Small intestine (tissue), 7 donors: ENCODE data around the gene RNF169. TPM values are rescaled to one million over a fixed set of nuclear protein-coding genes. Genes with fewer than 3 reads are reported as not detected.
A peak's percentile ranks its signal among the peaks of the same experiment; 100 is the strongest.

Source experiments
- DNase-seq, 2 donors: peaks; one replicate each; pipeline versions ENCODE4 v3.0.0 to v3.0.0-alpha.2; 2013
- FAIRE-seq: peaks from 2 replicates; lab custom pipeline; 2012; peaks lifted over from hg19 to GRCh38; lab: Jason Lieb, UNC
- H3K27ac ChIP-seq, 3 donors: one replicate each; pipeline ENCODE4 v1.5.1; 2013; ENCODE audit warnings: low read length in 2 of 3, mild to moderate bottlenecking in 2 of 3, control low read depth in 1 of 3, inconsistent platforms in 1 of 3, low read depth in 1 of 3, moderate library complexity in 1 of 3
- H3K27me3 ChIP-seq, 3 donors: one replicate each; pipeline ENCODE4 v1.6.1; 2013; ENCODE audit warnings: low read length in 3 of 3, inconsistent platforms in 1 of 3; ENCODE audit not compliant: control insufficient read depth in 3 of 3, insufficient read depth in 3 of 3
- H3K36me3 ChIP-seq, 3 donors: one replicate each; pipeline ENCODE4 v1.6.1; 2013; ENCODE audit warnings: low read length in 3 of 3, inconsistent platforms in 1 of 3, low read depth in 1 of 3, mild to moderate bottlenecking in 1 of 3, moderate library complexity in 1 of 3; ENCODE audit not compliant: control insufficient read depth in 3 of 3, insufficient read depth in 2 of 3
- H3K4me1 ChIP-seq, 3 donors: one replicate each; pipeline ENCODE4 v1.6.1; 2013; ENCODE audit warnings: low read length in 2 of 3, inconsistent platforms in 1 of 3, low read depth in 1 of 3, mild to moderate bottlenecking in 1 of 3, moderate library complexity in 1 of 3; ENCODE audit not compliant: control insufficient read depth in 3 of 3, insufficient read depth in 2 of 3
- H3K4me3 ChIP-seq, 3 donors: one replicate each; pipeline ENCODE4 v1.5.1; 2013; ENCODE audit warnings: low read length in 3 of 3, control low read depth in 1 of 3, inconsistent platforms in 1 of 3, low read depth in 1 of 3, mild to moderate bottlenecking in 1 of 3, moderate library complexity in 1 of 3
- H3K9me3 ChIP-seq, 2 donors: one replicate each; pipeline ENCODE4 v1.6.1; 2013; ENCODE audit warnings: low read depth in 1 of 2, low read length in 1 of 2; ENCODE audit not compliant: control insufficient read depth in 2 of 2, insufficient read depth in 1 of 2
- WGBS, 3 donors: extraction: QIAGEN DNeasy Blood & Tissue Kit; methylation state at CpG; one replicate each; pipeline ENCODE4 v1.1.7; 2013; 5-methylcytosine and 5-hydroxymethylcytosine counted together
- polyA plus RNA-seq, 4 donors: library from polyadenylated mRNA; stranded (reverse) in 3 of 4; unstranded in 1 of 4; fragments of 200-250 nt in 3 of 4; fragments of 120-200 nt in 1 of 4; gene quantifications; one replicate each; pipeline versions ENCODE4 v1.2.1 to v1.2.3, GENCODE V29; 2013
- donor health status: healthy with polysubstance abuse.
- donor health status: control.
- donor health status: control.
- donor health status: Bipolar disorder and iron deficiency.
- donor health status: healthy.

Gene RNF169
- polyA plus RNA-seq, 4 donors = 1.4 to 11.4 (median 2.9) TPM

- DNase-seq (no peak), FAIRE-seq (no peak)
- H3K27ac ChIP-seq = no peak overlapping the region
- WGBS, 3 donors = 88 to 93% (median 91%) methylated on average over 3 of the region's 3 CpGs
- H3K27me3 ChIP-seq = no peaks in the 10 kb centered on the region
- no peaks in the 10 kb centered on the region for H3K4me1 ChIP-seq
- H3K9me3 ChIP-seq = no peaks in the 10 kb centered on the region
- H3K4me3 ChIP-seq = no peak overlapping the region
- peaks cover 0 to 2% (median 1%) of the 10 kb centered on the region in 3 donors for H3K36me3 ChIP-seq
These were observed 57.6 kb downstream of the RNF169 start for GRCh38 chr11:74806267-74806666.

GRCh38 chr11:74809801-74810200 is 61.2 kb downstream of the RNF169 start:
- Histone ChIP-seq H3K4me3 (no peak overlapping the region), H3K27ac (no peak overlapping the region), H3K36me3 (peaks cover 0 to 16% (median 1%) of the 10 kb centered on the region in 3 donors), H3K9me3 (no peaks in the 10 kb centered on the region), H3K27me3 (no peaks in the 10 kb centered on the region), H3K4me1 (no peaks in the 10 kb centered on the region)
- FAIRE-seq = no peak
- DNase-seq = no peak

DNA sequence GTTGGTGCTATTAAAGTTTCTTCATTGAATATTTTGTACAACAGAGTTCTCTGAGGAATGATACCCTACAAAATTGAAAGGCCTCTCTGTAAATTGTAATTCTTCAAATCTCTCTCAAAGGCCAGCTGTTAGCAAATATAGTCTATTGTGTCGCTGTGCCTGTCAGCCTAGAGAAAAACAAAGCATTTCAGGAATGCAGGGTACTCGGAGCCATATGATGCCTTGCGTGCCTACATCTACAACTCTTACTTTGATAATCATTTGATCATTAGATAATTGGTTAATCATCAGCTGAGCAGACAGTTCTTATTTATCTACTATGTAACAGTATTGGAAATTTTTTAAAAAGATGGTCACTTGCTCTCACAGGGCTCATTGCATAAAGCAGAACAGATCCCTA is 67.3 kb downstream of the RNF169 start:
- Histone ChIP-seq H3K27ac (no peak overlapping the region), H3K27me3 (no peaks in the 10 kb centered on the region), H3K9me3 (no peaks in the 10 kb centered on the region), H3K4me1 (peaks cover 0 to 6% (median 0%) of the 10 kb centered on the region in 3 donors), H3K4me3 (no peak overlapping the region), H3K36me3 (peaks cover 2 to 23% (median 3%) of the 10 kb centered on the region in 3 donors)
- DNase-seq (no peak), FAIRE-seq (no peak)
- WGBS, 3 donors = 85 to 89% (median 89%) methylated on average over 3 of the region's 3 CpGs

DNA sequence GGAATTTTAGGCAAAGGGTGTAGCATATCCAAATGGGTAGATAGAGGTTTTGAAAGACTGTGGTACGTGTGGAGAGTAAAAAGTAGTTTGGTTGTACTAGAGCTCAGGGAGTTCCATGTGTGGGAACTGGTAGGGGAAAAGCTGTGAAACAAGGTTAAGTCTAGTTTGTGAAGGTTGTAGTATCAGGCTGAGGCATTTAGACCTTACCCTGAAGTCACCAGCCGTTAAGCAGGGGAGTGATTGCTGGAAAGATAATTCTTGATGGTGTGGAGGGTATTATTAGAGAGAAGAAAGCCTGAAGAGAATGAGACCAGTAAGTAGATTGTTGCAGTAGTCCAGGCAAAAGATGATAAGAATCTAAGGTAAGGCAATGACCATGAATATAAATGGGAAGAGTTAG is 68.0 kb downstream of the RNF169 start:
- Histone ChIP-seq H3K4me3 (no peak overlapping the region), H3K36me3 (peaks cover 2 to 18% (median 3%) of the 10 kb centered on the region in 3 donors), H3K27me3 (no peaks in the 10 kb centered on the region), H3K9me3 (no peaks in the 10 kb centered on the region), H3K27ac (no peak overlapping the region), H3K4me1 (peaks cover 0 to 6% (median 0%) of the 10 kb centered on the region in 3 donors)
- WGBS, 3 donors = 89 to 96% (median 92%) methylated on average over 2 of the region's 2 CpGs
- DNase-seq = no peak
- no peak for FAIRE-seq

- peaks cover 5 to 18% (median 5%) of the 10 kb centered on the region in 3 donors for H3K36me3 ChIP-seq
- peaks cover 0 to 6% of the 10 kb centered on the region in 2 donors for H3K9me3 ChIP-seq
- WGBS, 3 donors = 79 to 88% (median 87%) methylated on average over 3 of the region's 3 CpGs
- H3K27ac ChIP-seq = no peak overlapping the region
- no peak for DNase-seq
- peaks cover 0 to 10% (median 0%) of the 10 kb centered on the region in 3 donors for H3K4me1 ChIP-seq
- no peak for FAIRE-seq
- no peak overlapping the region for H3K4me3 ChIP-seq
- no peaks in the 10 kb centered on the region for H3K27me3 ChIP-seq
These were observed 69.8 kb downstream of the RNF169 start for GRCh38 chr11:74818283-74818946.

GRCh38 chr11:74819400-74819799 is 70.8 kb downstream of the RNF169 start:
- H3K36me3 ChIP-seq = peaks cover 7 to 12% (median 7%) of the 10 kb centered on the region in 3 donors
- FAIRE-seq = no peak

DNA sequence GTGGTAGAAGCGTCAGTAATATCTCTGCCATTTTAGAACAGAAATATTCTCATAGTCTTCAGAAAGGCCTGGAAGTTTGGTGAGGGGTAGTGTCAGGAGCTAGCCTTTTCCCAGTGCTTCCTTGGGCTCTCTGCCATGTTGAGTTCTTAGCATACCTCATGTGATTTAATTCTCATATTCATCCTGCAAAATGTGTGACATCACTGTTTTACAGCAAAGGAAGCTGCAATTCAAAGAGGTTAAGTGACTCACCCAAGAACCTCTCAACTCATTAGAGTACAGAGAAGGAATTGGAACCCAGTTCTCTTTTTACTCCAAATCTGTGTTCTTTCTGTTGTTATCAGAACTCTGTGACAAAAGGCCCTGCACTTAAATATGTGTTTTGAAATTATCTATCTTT is 72.1 kb downstream of the RNF169 start:
- FAIRE-seq (no peak), DNase-seq (no peak)
- Histone ChIP-seq H3K4me1 (peaks cover 0 to 10% (median 0%) of the 10 kb centered on the region in 3 donors), H3K27ac (no peak overlapping the region), H3K4me3 (no peak overlapping the region), H3K27me3 (no peaks in the 10 kb centered on the region), H3K9me3 (peaks cover 0 to 12% of the 10 kb centered on the region in 2 donors), H3K36me3 (peaks cover 7 to 9% (median 7%) of the 10 kb centered on the region in 3 donors)
- WGBS, 3 donors = 92 to 100% (median 95%) methylated on average over 1 of the region's 1 CpG

More at GRCh38 chr11:74819400-74819799, 70.8 kb downstream of the RNF169 start:
- DNase-seq = no peak
- Histone ChIP-seq H3K4me1 (peaks cover 0 to 10% (median 0%) of the 10 kb centered on the region in 3 donors), H3K27me3 (no peaks in the 10 kb centered on the region), H3K9me3 (peaks cover 0 to 7% of the 10 kb centered on the region in 2 donors), H3K27ac (no peak overlapping the region), H3K4me3 (no peak overlapping the region)
- WGBS, 3 donors = 75 to 95% (median 90%) methylated on average over 1 of the region's 1 CpG

DNA sequence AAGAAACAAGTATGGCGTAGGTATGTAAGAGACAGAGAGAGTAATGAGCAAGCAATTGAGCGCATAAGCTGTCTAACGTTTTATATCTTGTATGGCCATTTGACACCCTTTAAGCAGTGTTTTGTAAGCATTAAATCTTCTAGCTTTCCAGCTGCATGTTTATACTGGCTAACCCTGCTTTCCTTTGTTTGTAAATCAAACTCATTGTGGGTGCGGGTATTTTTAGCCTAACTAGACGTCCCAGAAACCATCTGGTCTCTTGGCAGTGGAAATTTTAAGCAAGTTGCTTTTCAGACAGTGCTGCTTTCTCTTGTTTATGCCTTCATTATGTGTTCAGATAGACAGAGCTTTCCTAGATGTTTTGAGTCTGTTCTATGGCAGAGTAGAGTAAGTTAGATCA is 73.5 kb downstream of the RNF169 start:
- Histone ChIP-seq H3K36me3 (peaks cover 7 to 23% (median 10%) of the 10 kb centered on the region in 3 donors), H3K4me3 (no peak overlapping the region), H3K27me3 (no peaks in the 10 kb centered on the region), H3K27ac (peak overlapping the region in 2 of 3 donors; percentile 2 to 45), H3K9me3 (peaks cover 2 to 26% of the 10 kb centered on the region in 2 donors), H3K4me1 (peaks cover 0 to 10% (median 0%) of the 10 kb centered on the region in 3 donors)
- no peak for FAIRE-seq
- WGBS, 3 donors = 63 to 79% (median 74%) methylated on average over 5 of the region's 5 CpGs
- DNase-seq = peak in 1 of 2 donors; percentile 24
